C4-2B (cell line): ENCODE measurements around the gene ZGPAT.

Experiments used
- H3K27ac ChIP-seq: fragments of 450-650 bp; 2 replicates; pipeline ENCODE4 v1.5.1; 2017
- CTCF ChIP-seq: fragments of 450-650 bp; conservative IDR thresholded peaks from 2 replicates; pipeline ENCODE4 v1.5.1; 2017; ENCODE audit warnings: mild to moderate bottlenecking
- ZFX ChIP-seq: fragments of 450-650 bp; IDR thresholded peaks from 2 replicates; pipeline ENCODE4 v1.6.1; 2017

Gene ZGPAT

GRCh38 chr20:63680857-63681608 lies 26.8 kb upstream of the ZGPAT start:
- H3K27ac ChIP-seq: no peak overlapping the region
- TF ChIP-seq ZFX: no peak
- no peak for TF ChIP-seq CTCF

DNA sequence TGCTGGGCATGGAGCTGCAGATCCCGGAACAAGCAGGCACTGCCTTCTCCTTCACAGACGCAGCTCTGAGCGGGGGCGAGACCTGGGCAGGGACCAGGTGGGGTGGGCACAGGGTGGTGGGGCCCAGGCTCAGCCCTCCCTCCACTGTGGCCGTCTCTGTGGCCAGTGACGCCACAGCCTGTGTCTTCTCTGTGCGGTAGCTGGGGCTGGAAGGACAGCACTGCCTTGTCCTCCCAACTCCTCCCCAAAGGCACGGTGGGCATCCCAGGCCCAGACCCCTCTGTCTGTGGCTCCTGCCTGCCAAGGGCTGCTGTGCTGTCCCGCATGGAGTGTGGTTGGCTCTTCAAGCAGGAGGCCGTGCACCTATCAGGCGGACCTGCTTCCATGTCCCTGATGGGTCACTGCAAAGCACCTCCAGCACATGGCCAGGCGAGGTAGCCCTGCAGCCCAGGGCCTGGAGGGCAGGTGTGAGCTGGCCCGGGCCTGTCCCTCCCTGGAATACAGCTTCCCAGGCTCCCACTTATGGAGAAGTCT lies 26.2 kb upstream of the ZGPAT start:
- no peak for TF ChIP-seq ZFX
- no peak for TF ChIP-seq CTCF
- H3K27ac ChIP-seq: no peak overlapping the region

- no peak for TF ChIP-seq CTCF
- TF ChIP-seq ZFX: no peak
- no peak overlapping the region for H3K27ac ChIP-seq
Observed at GRCh38 chr20:63682384-63683139, 25.3 kb upstream of the ZGPAT start.

GRCh38 chr20:63685269-63686026 lies 22.4 kb upstream of the ZGPAT start:
- no peak overlapping the region for H3K27ac ChIP-seq
- TF ChIP-seq ZFX (no peak), CTCF (no peak)

DNA sequence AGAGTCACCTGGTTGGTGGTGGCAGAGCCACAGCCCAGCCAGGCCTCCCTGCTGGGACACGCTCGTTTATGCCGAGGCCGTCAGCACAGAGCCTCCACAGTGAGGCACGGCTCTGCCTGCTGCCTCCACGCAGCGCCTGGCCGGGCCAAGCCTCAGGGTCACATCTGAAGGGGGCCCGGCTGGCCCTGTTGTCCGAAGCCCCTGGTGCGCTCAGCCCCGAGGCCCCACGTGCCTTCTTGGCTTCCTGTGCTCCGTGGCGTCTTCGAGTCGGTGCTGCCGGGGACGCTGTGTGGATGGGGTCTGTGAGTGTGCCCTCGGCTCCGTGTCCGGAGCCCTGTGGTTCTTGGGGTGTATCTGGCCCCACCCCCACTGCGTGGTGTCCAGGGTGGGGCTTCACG lies 21.7 kb upstream of the ZGPAT start:
- no peak for TF ChIP-seq CTCF
- H3K27ac ChIP-seq: no peak overlapping the region

DNA sequence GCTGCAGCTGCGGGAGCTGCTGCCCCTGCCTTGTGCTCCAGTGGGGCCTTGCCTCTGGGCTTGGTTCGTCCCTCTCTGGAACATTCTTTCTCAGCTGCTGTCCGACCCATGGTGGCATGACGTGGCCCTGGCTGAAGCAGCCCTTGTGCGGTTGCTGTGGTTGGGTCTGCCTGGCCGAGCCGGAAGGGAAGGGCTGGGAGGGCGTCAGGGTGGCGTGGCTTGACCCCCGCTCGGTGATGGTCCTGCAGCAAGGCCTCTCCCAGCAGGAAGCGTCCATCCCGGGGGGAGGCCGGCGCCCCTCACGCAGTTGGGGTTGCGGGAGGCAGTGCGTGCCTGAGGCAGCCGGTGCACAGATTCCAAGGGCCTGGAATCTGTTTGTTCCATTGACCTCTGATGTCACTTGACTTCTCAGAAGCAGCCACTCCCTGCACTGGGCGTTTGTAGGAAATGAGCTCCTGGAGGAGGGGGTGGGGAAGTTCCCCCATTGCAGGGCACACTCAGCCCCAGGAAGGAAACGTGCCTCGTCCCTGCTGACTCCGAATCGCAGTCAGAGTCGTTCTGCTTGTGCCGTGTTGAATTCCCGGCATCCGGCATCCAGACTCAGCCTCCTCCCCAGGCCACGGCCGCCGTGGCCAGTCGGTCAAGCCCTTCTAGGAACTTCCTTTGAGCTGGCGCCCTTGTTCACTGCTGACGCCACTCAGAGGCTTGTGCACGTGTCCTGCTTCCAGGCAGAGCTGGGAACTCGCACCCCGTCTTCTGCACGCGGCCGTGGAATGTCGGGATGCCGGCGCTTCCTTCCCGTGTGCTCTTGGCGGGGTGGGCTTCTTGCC lies 21.1 kb upstream of the ZGPAT start:
- H3K27ac ChIP-seq: no peak overlapping the region
- no peak for TF ChIP-seq ZFX
- no peak for TF ChIP-seq CTCF
